HEK293T (cell line): ENCODE measurements around the gene SEMA6B.

Experiments
- CTCF ChIA-PET: fragments of 350-600 bp; formaldehyde crosslinking; extraction: SDS; loops from one replicate; lab custom pipeline; 2021; ENCODE audit warnings: antibody characterized with exemption, inconsistent platforms; lab: Yijun Ruan, JAX
- POLR2A ChIA-PET: fragments of 350-600 bp; formaldehyde crosslinking; extraction: SDS; loops from one replicate; lab custom pipeline; 2020; ENCODE audit warnings: antibody characterized with exemption, inconsistent platforms; lab: Yijun Ruan, JAX
- DNase-seq: peaks from one replicate; pipeline ENCODE4 v3.0.0; 2012; ENCODE audit warnings: mixed read lengths; ENCODE audit errors: extremely low spot score
- ARNT ChIP-seq: fragments of 450-650 bp; IDR thresholded peaks from 2 replicates; pipeline ENCODE4 v1.6.1; 2017; ENCODE audit warnings: mild to moderate bottlenecking
- BHLHE40 ChIP-seq: fragments of 450-650 bp; IDR thresholded peaks from 2 replicates; pipeline ENCODE4 v1.6.1; 2016; ENCODE audit warnings: mild to moderate bottlenecking, moderate library complexity, borderline replicate concordance
- CTBP1 ChIP-seq: fragments of 450-650 bp; IDR thresholded peaks from 2 replicates; pipeline ENCODE4 v1.6.1; 2016; ENCODE audit warnings: borderline replicate concordance
- ELF4 ChIP-seq: fragments of 450-650 bp; IDR thresholded peaks from 2 replicates; pipeline ENCODE4 v1.6.1; 2017; ENCODE audit warnings: antibody characterized with exemption
- FOXA1 ChIP-seq: fragments of 450-650 bp; IDR thresholded peaks from 2 replicates; pipeline ENCODE4 v1.6.1; 2016; ENCODE audit warnings: mild to moderate bottlenecking
- FOXK2 ChIP-seq: fragments of 450-650 bp; IDR thresholded peaks from 2 replicates; pipeline ENCODE4 v1.6.1; 2016; ENCODE audit warnings: mild to moderate bottlenecking
- FOXM1 ChIP-seq: fragments of 450-650 bp; IDR thresholded peaks from 2 replicates; pipeline ENCODE4 v1.6.1; 2017; ENCODE audit warnings: mild to moderate bottlenecking, borderline replicate concordance
- HDGF ChIP-seq: fragments of 450-650 bp; IDR thresholded peaks from 2 replicates; pipeline ENCODE4 v1.6.1; 2017; ENCODE audit warnings: antibody characterized with exemption, borderline replicate concordance
- L3MBTL2 ChIP-seq: fragments of 450-650 bp; conservative IDR thresholded peaks from 2 replicates; pipeline ENCODE4 v1.6.1; 2016; ENCODE audit warnings: mild to moderate bottlenecking
- LEF1 ChIP-seq: fragments of 450-650 bp; IDR thresholded peaks from 2 replicates; pipeline ENCODE4 v1.6.1; 2017; ENCODE audit warnings: mild to moderate bottlenecking, borderline replicate concordance
- NFRKB ChIP-seq: fragments of 450-650 bp; IDR thresholded peaks from 2 replicates; pipeline ENCODE4 v1.6.1; 2016; ENCODE audit warnings: mild to moderate bottlenecking, moderate library complexity
- SP1 ChIP-seq: fragments of 450-650 bp; IDR thresholded peaks from 2 replicates; pipeline ENCODE4 v1.6.1; 2017
- SUZ12 ChIP-seq: fragments of 450-650 bp; IDR thresholded peaks from 2 replicates; pipeline ENCODE4 v1.6.1; 2016; ENCODE audit warnings: mild to moderate bottlenecking
- TARDBP ChIP-seq: fragments of 450-650 bp; IDR thresholded peaks from 2 replicates; pipeline ENCODE4 v1.6.1; 2016
- ZNF384 ChIP-seq: fragments of 450-650 bp; IDR thresholded peaks from 2 replicates; pipeline ENCODE4 v1.6.1; 2016
- TF ChIP-seq, protein P1 (sequence below): fragments of 450-650 bp; IDR thresholded peaks from 2 replicates; pipeline ENCODE4 v1.6.1; 2016

Gene SEMA6B

DNA sequence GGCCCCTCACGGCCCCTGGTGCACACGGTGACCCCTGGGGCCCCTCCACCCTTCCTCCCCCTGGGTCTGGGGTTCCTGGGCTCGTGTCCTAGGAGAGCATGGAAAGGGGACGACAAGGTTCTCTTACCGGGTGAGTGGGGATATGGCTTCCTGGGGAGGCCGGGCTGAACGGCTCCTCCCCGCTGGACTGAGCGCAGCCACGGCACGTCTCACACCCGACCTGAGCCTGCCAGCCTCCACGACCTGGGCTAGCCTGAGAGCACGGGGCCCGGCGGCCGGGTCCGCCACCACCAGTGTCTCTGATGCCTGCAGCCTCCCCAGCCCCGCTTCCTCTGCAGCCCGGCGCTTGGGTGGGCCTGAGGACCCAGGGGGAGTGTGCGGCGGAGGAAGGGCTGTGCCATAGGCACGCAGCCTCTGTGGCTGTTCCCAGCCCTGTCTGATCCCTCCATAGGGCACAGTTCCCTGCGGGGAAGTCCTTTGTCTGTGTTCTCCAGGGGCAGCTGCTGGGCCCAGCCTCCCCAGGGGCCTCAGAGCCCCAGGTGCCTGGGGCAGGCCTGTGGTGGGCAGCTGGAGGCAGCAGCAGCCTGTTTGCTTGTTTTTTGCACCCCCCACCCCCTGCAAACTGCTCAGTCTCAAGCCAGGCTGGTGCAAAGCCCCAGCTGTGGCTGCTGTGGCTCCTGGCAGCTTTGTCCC, 56.2 kb downstream of the SEMA6B start:
- TF ChIP-seq FOXK2 (no peak), L3MBTL2 (no peak), ELF4 (no peak), HDGF (no peak)
- TF ChIP-seq, protein P1, sequence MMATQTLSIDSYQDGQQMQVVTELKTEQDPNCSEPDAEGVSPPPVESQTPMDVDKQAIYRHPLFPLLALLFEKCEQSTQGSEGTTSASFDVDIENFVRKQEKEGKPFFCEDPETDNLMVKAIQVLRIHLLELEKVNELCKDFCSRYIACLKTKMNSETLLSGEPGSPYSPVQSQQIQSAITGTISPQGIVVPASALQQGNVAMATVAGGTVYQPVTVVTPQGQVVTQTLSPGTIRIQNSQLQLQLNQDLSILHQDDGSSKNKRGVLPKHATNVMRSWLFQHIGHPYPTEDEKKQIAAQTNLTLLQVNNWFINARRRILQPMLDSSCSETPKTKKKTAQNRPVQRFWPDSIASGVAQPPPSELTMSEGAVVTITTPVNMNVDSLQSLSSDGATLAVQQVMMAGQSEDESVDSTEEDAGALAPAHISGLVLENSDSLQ: no peak
- no peak for DNase-seq
- CTCF ChIA-PET: no interaction called here
- POLR2A ChIA-PET: no interaction called here

- no peak for DNase-seq
- POLR2A ChIA-PET: interaction anchor here (1.1 kb wide), 1 partner anchor 32 kb away, joined by 3 read pairs; no protein-coding TSS in a partner anchor
- CTCF ChIA-PET: no interaction called here
Measured at GRCh38 chr19:4502282-4503131, 57.0 kb downstream of the SEMA6B start.

GRCh38 chr19:4501691-4502090, 57.8 kb downstream of the SEMA6B start:
- POLR2A ChIA-PET: interaction anchor here (1.1 kb wide), 1 partner anchor 31 kb away, joined by 3 read pairs; no protein-coding TSS in a partner anchor
- CTCF ChIA-PET: no interaction called here
- no peak for DNase-seq
- TF ChIP-seq TARDBP: no peak
- TF ChIP-seq FOXK2: no peak
- TF ChIP-seq SP1: no peak
- no peak for TF ChIP-seq SUZ12
- TF ChIP-seq FOXM1: no peak
- no peak for TF ChIP-seq HDGF
- TF ChIP-seq CTBP1: no peak
- TF ChIP-seq, protein P1: no peak
- no peak for TF ChIP-seq L3MBTL2
- TF ChIP-seq NFRKB: no peak

More at GRCh38 chr19:4502282-4503131, 57.0 kb downstream of the SEMA6B start:
- TF ChIP-seq FOXK2 (no peak), SUZ12 (no peak), ELF4 (no peak), ARNT (no peak), BHLHE40 (no peak), L3MBTL2 (no peak), FOXM1 (no peak), NFRKB (no peak), LEF1 (no peak), CTBP1 (no peak), HDGF (no peak), ZNF384 (no peak), FOXA1 (no peak), SP1 (no peak), TARDBP (no peak)
- TF ChIP-seq, protein P1: no peak

- POLR2A ChIA-PET: no interaction called here
- TF ChIP-seq ELF4: no peak
- no peak for TF ChIP-seq ZNF384
- no peak for TF ChIP-seq NFRKB
- no peak for TF ChIP-seq LEF1
- TF ChIP-seq TARDBP: no peak
- no peak for TF ChIP-seq ARNT
- no peak for TF ChIP-seq L3MBTL2
- no peak for TF ChIP-seq FOXK2
- DNase-seq: no peak
- CTCF ChIA-PET: no interaction called here
Measured at GRCh38 chr19:4500841-4501591, 58.5 kb downstream of the SEMA6B start.

- no peak for TF ChIP-seq LEF1
- TF ChIP-seq, protein P1: no peak
- TF ChIP-seq HDGF: no peak
- TF ChIP-seq TARDBP: no peak
- ChIA-PET CTCF (interaction anchor here (0.7 kb wide), 1 partner anchor 24 kb away, joined by 3 read pairs; no protein-coding TSS in a partner anchor), POLR2A (no interaction called here)
- DNase-seq: no peak
Measured at GRCh38 chr19:4499855-4500254, 59.6 kb downstream of the SEMA6B start.

DNA sequence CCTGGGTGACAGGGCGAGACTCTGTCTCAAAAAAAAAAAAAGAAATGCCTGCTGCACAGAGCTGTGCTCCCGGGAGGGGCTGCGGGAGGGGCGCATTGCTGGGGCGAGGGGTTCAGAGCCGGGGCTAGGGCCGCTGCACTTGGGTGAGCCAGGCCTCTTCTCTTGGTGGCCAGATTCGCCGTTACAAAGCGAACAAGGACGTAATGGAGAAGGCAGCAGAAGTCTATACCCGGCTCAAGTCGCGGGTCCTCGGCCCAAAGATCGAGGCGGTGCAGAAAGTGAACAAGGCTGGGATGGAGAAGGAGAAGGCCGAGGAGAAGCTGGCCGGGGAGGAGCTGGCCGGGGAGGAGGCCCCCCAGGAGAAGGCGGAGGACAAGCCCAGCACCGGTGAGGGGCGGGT, 60.2 kb downstream of the SEMA6B start:
- no peak for DNase-seq
- CTCF ChIA-PET: no interaction called here
- POLR2A ChIA-PET: no interaction called here
- TF ChIP-seq ARNT: no peak
